HG03571 (cell line): ENCODE data around the gene TMX1.

Experiments used
- ATAC-seq: cut with Tn5 transposase; IDR thresholded peaks from one replicate; pipeline ENCODE4 v1.9.1; 2021; ENCODE audit not compliant: unreplicated experiment

TMX1 gene

GRCh38 chr14:51242545-51243490 lies 2.8 kb downstream of the TMX1 start:
- ATAC-seq: no peak

- ATAC-seq: no peak
These were observed 4.5 kb downstream of the TMX1 start for GRCh38 chr14:51244591-51244990.

- no peak for ATAC-seq
These were observed 6.0 kb downstream of the TMX1 start for GRCh38 chr14:51246032-51246431.

GRCh38 chr14:51248016-51248987 lies 8.3 kb downstream of the TMX1 start:
- ATAC-seq: peak; percentile 82

GRCh38 chr14:51251486-51251885 lies 11.4 kb downstream of the TMX1 start:
- no peak for ATAC-seq

GRCh38 chr14:51253880-51254279 lies 13.8 kb downstream of the TMX1 start:
- ATAC-seq: no peak

- no peak for ATAC-seq
These were observed 18.2 kb downstream of the TMX1 start for GRCh38 chr14:51258280-51258679.

GRCh38 chr14:51258788-51259187 lies 18.7 kb downstream of the TMX1 start:
- no peak for ATAC-seq

- no peak for ATAC-seq
These were observed 20.2 kb downstream of the TMX1 start for GRCh38 chr14:51260225-51260624.

- ATAC-seq: no peak
These were observed 21.1 kb downstream of the TMX1 start for GRCh38 chr14:51261151-51261550.

GRCh38 chr14:51262868-51263267 lies 22.8 kb downstream of the TMX1 start:
- no peak for ATAC-seq

- no peak for ATAC-seq
These were observed 29.6 kb downstream of the TMX1 start for GRCh38 chr14:51269634-51270033.

GRCh38 chr14:51276605-51277004 lies 36.6 kb downstream of the TMX1 start:
- no peak for ATAC-seq

- no peak for ATAC-seq
These were observed 37.8 kb downstream of the TMX1 start for GRCh38 chr14:51277753-51278415.

GRCh38 chr14:51282517-51282916 lies 42.5 kb downstream of the TMX1 start:
- no peak for ATAC-seq

GRCh38 chr14:51283402-51284085 lies 43.5 kb downstream of the TMX1 start:
- no peak for ATAC-seq

- ATAC-seq: no peak
These were observed 44.2 kb downstream of the TMX1 start for GRCh38 chr14:51284241-51284640.

- peak; percentile 64 for ATAC-seq
These were observed 45.1 kb downstream of the TMX1 start for GRCh38 chr14:51285120-51285519.

- no peak for ATAC-seq
These were observed 49.1 kb downstream of the TMX1 start for GRCh38 chr14:51289169-51289568.

- ATAC-seq: no peak
These were observed 50.1 kb downstream of the TMX1 start for GRCh38 chr14:51290132-51290531.
